GM19455 (cell line): ENCODE results near the gene FRG2C.
A peak's percentile ranks its signal among the peaks of the same experiment; 100 is the strongest.
"Not testable (repeated sequence)": the region's sequence is repeated elsewhere in the genome, so short reads cannot be mapped to it uniquely, and the experiment has no call there.

ENCODE experiments used
- ATAC-seq: cut with Tn5 transposase; IDR thresholded peaks from one replicate; pipeline ENCODE4 v1.9.1; 2021; ENCODE audit not compliant: unreplicated experiment

FRG2C gene

GRCh38 chr3:75664028-75664427 is at the start of gene FRG2C:
Gene FRG2C, plus strand, starts transcription at chr3:75664328. Its CDS starts 52 bp downstream, at chr3:75664380.
- ATAC-seq = not testable (repeated sequence)

- ATAC-seq = not testable (repeated sequence)
These were observed 45.3 kb upstream of the FRG2C start for GRCh38 chr3:75618666-75619305.

GRCh38 chr3:75619481-75620031 is 44.6 kb upstream of the FRG2C start:
- not testable (repeated sequence) for ATAC-seq

- ATAC-seq = not testable (repeated sequence)
These were observed 42.4 kb upstream of the FRG2C start for GRCh38 chr3:75621772-75622171.

- ATAC-seq = not testable (repeated sequence)
These were observed 40.5 kb upstream of the FRG2C start for GRCh38 chr3:75623656-75624055.

GRCh38 chr3:75630887-75631535 is 33.1 kb upstream of the FRG2C start:
- ATAC-seq = not testable (repeated sequence)

GRCh38 chr3:75631541-75631940 is 32.6 kb upstream of the FRG2C start:
- no peak for ATAC-seq

- ATAC-seq = not testable (repeated sequence)
These were observed 25.2 kb upstream of the FRG2C start for GRCh38 chr3:75638947-75639346.

- ATAC-seq = not testable (repeated sequence)
These were observed 23.0 kb upstream of the FRG2C start for GRCh38 chr3:75641107-75641517.

- ATAC-seq = not testable (repeated sequence)
These were observed 20.9 kb upstream of the FRG2C start for GRCh38 chr3:75643031-75643800.

- ATAC-seq = not testable (repeated sequence)
These were observed 18.6 kb upstream of the FRG2C start for GRCh38 chr3:75645548-75645947.

GRCh38 chr3:75650191-75650590 is 13.9 kb upstream of the FRG2C start:
- ATAC-seq = no peak

GRCh38 chr3:75655101-75655904 is 8.8 kb upstream of the FRG2C start:
- ATAC-seq = not testable (repeated sequence)

GRCh38 chr3:75655956-75656355 is 8.2 kb upstream of the FRG2C start:
- not testable (repeated sequence) for ATAC-seq

- not testable (repeated sequence) for ATAC-seq
These were observed 5.6 kb upstream of the FRG2C start for GRCh38 chr3:75658411-75659107.

GRCh38 chr3:75659108-75659433 is 5.1 kb upstream of the FRG2C start:
- ATAC-seq = not testable (repeated sequence)

GRCh38 chr3:75665626-75666025 is 1.5 kb downstream of the FRG2C start:
- not testable (repeated sequence) for ATAC-seq

- ATAC-seq = not testable (repeated sequence)
These were observed 3.9 kb downstream of the FRG2C start for GRCh38 chr3:75667757-75668701.

GRCh38 chr3:75668759-75669347 is 4.7 kb downstream of the FRG2C start:
- peak; percentile 57 for ATAC-seq
